Cardiac fibroblast (primary cell): ENCODE measurements around the gene RYR3.

Experiments
- DNase-seq, 2 donors: peaks; one replicate each; pipeline versions ENCODE4 v3.0.0 to v3.0.0-alpha.2; 2010; ENCODE audit warnings: low read depth in 2 of 2
- H3K4me3 ChIP-seq, 2 donors: replicated peaks in 1 of 2; 1 replicate in 1 of 2; 2 replicates in 1 of 2; pipeline ENCODE4 v1.5.1; 2011; ENCODE audit warnings: low read depth in 2 of 2, low read length in 2 of 2, mild to moderate bottlenecking in 2 of 2, moderate library complexity in 1 of 2
- CTCF ChIP-seq: IDR thresholded peaks from one replicate; pipeline ENCODE4 v1.5.1; 2011; ENCODE audit warnings: low read depth, mild to moderate bottlenecking, low read length, inconsistent platforms

RYR3 gene

GRCh38 chr15:33534642-33535041 is 223.9 kb downstream of the RYR3 start:
- no peak for TF ChIP-seq CTCF
- no peak for DNase-seq
- H3K4me3 ChIP-seq = no peak overlapping the region

GRCh38 chr15:33535135-33535534 is 224.4 kb downstream of the RYR3 start:
- H3K4me3 ChIP-seq = no peak overlapping the region
- no peak for DNase-seq
- TF ChIP-seq CTCF = no peak

- no peak for TF ChIP-seq CTCF
- DNase-seq = peak in 1 of 2 donors; percentile 10
- no peak overlapping the region for H3K4me3 ChIP-seq
These were observed 229.2 kb downstream of the RYR3 start for GRCh38 chr15:33539825-33540573.

- TF ChIP-seq CTCF = no peak
- DNase-seq = no peak
- H3K4me3 ChIP-seq = no peak overlapping the region
These were observed 233.2 kb downstream of the RYR3 start for GRCh38 chr15:33543957-33544356.

- no peak for TF ChIP-seq CTCF
These were observed 235.1 kb downstream of the RYR3 start for GRCh38 chr15:33545866-33546265.

GRCh38 chr15:33547876-33548275 is 237.1 kb downstream of the RYR3 start:
- TF ChIP-seq CTCF = no peak
- peak; percentile 36 to 41 for DNase-seq
- H3K4me3 ChIP-seq = no peak overlapping the region

More at GRCh38 chr15:33545866-33546265, 235.1 kb downstream of the RYR3 start:
- DNase-seq = no peak
- no peak overlapping the region for H3K4me3 ChIP-seq

GRCh38 chr15:33551860-33552259 is 241.1 kb downstream of the RYR3 start:
- TF ChIP-seq CTCF = no peak
- H3K4me3 ChIP-seq = no peak overlapping the region
- no peak for DNase-seq
